Neural progenitor cell (in vitro differentiated cells): ENCODE data around the gene FAM89A. TPM values are rescaled to one million over a fixed set of nuclear protein-coding genes. Genes with fewer than 3 reads are reported as not detected.

Source experiments
- DNase-seq: peaks from one replicate; pipeline ENCODE4 v3.0.0-alpha.2; 2016; ENCODE audit warnings: low spot score
- H2AFZ ChIP-seq: fragments of 200-600 bp; sonication (generic); replicated peaks from 2 replicates; pipeline ENCODE4 v1.6.1; 2016; ENCODE audit warnings: antibody characterized with exemption
- H3F3A ChIP-seq: fragments of 200-600 bp; sonication (generic); 2 replicates; pipeline ENCODE4 v1.6.1; 2016; ENCODE audit warnings: antibody characterized with exemption, low read depth
- H3K27ac ChIP-seq: fragments of 200-600 bp; sonication (generic); 2 replicates; pipeline ENCODE4 v1.5.1; 2016; ENCODE audit warnings: mild to moderate bottlenecking
- H3K27me3 ChIP-seq: fragments of 200-600 bp; sonication (generic); 2 replicates; pipeline ENCODE4 v1.6.1; 2016; ENCODE audit warnings: mild to moderate bottlenecking, moderate library complexity
- H3K36me3 ChIP-seq: fragments of 200-600 bp; sonication (generic); 2 replicates; pipeline ENCODE4 v1.5.1; 2016
- H3K4me1 ChIP-seq: fragments of 200-600 bp; sonication (generic); 2 replicates; pipeline ENCODE4 v1.6.1; 2016; ENCODE audit warnings: mixed run types
- H3K4me2 ChIP-seq: fragments of 200-600 bp; sonication (generic); 2 replicates; pipeline ENCODE4 v1.6.1; 2016
- H3K4me3 ChIP-seq: fragments of 200-600 bp; sonication (generic); 2 replicates; pipeline ENCODE4 v1.5.1; 2016
- H3K79me2 ChIP-seq: fragments of 200-600 bp; sonication (generic); 2 replicates; pipeline ENCODE4 v1.6.1; 2016; ENCODE audit warnings: low read depth
- H3K9ac ChIP-seq: fragments of 200-600 bp; sonication (generic); 2 replicates; pipeline ENCODE4 v1.6.1; 2016
- H3K9me3 ChIP-seq: fragments of 200-600 bp; sonication (generic); 2 replicates; pipeline ENCODE4 v1.5.1; 2016; ENCODE audit warnings: low read depth
- H4K20me1 ChIP-seq: fragments of 200-600 bp; sonication (generic); 2 replicates; pipeline ENCODE4 v1.6.1; 2016; ENCODE audit warnings: low read depth
- H3K27ac Mint-ChIP-seq: 3 replicates; pipeline ENCODE4 v1.8.0; 2021; ENCODE audit warnings: mixed read lengths
- H3K27me3 Mint-ChIP-seq: 2 replicates; pipeline ENCODE4 v1.8.0; 2022; ENCODE audit warnings: low read depth, mild to moderate bottlenecking, inconsistent platforms, moderate library complexity, mixed read lengths; ENCODE audit not compliant: insufficient read depth
- H3K36me3 Mint-ChIP-seq: 3 replicates; pipeline ENCODE4 v1.8.0; 2021; ENCODE audit warnings: mixed read lengths
- H3K4me1 Mint-ChIP-seq: 3 replicates; pipeline ENCODE4 v1.8.0; 2021; ENCODE audit warnings: mixed read lengths
- H3K4me3 Mint-ChIP-seq: 3 replicates; pipeline ENCODE4 v1.8.0; 2021; ENCODE audit warnings: mild to moderate bottlenecking, moderate library complexity, mixed read lengths
- H3K9me3 Mint-ChIP-seq: 3 replicates; pipeline ENCODE4 v1.8.0; 2020; ENCODE audit warnings: mixed read lengths
- CTCF ChIP-seq: fragments of 200-600 bp; sonication (generic); IDR thresholded peaks from 2 replicates; pipeline ENCODE4 v1.5.1; 2017; ENCODE audit warnings: antibody characterized with exemption, mild to moderate bottlenecking
- EZH2 ChIP-seq: fragments of 200-600 bp; sonication (generic); IDR thresholded peaks from 2 replicates; pipeline ENCODE4 v1.6.1; 2017; ENCODE audit warnings: antibody characterized with exemption, mild to moderate bottlenecking, moderate library complexity
- EZH2phosphoT487 ChIP-seq: fragments of 200-600 bp; sonication (generic); IDR thresholded peaks from 2 replicates; pipeline ENCODE4 v1.6.1; 2017; ENCODE audit warnings: antibody characterized with exemption
- total RNA-seq: library from RNA; depleted of rRNA; stranded (reverse); fragments of >200 nt; gene quantifications from 2 replicates; pipeline ENCODE4 v1.2.3, GENCODE V29; 2015; ENCODE audit warnings: low replicate concordance

Gene FAM89A
- total RNA-seq, 1 donor from 2014 or later = 2.1 TPM

DNA sequence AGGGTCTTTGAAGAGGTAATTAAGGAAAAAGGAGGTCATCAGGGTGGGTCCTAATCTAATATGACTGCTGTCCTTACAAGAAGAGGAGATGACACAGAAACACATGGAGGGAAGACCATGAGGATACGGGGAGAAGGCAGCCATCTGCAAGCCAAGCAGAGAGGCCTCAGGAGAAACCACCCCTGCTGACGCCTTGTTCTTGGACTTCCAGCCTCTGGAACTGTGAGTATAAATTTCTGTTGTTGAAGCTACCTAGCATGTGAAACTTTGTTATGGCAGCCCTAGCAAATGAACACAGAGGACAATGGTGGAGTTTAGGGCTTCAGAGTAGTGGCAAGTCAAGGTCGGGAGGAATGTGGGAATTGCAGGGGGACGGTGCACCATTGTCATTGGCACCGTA, 36.7 kb upstream of the FAM89A start:
- H3K9me3 ChIP-seq = no peaks in the 10 kb centered on the region
- H3K27me3 ChIP-seq = peaks cover 33% of the 10 kb centered on the region
- no peaks in the 10 kb centered on the region for H3K79me2 ChIP-seq
- DNase-seq = no peak
- H2AFZ ChIP-seq = no peak overlapping the region
- no peaks in the 10 kb centered on the region for H4K20me1 ChIP-seq
- H3K9ac ChIP-seq = no peak overlapping the region
- no peaks in the 10 kb centered on the region for H3K4me1 Mint-ChIP-seq
- H3K4me2 ChIP-seq = no peak overlapping the region
- H3K9me3 Mint-ChIP-seq = peaks cover 8% of the 10 kb centered on the region
- no peaks in the 10 kb centered on the region for H3F3A ChIP-seq
- no peak overlapping the region for H3K27ac Mint-ChIP-seq
- no peaks in the 10 kb centered on the region for H3K36me3 Mint-ChIP-seq
- TF ChIP-seq CTCF (no peak), EZH2 (no peak), EZH2phosphoT487 (no peak)
- H3K4me1 ChIP-seq = no peaks in the 10 kb centered on the region
- H3K4me3 ChIP-seq = no peak overlapping the region
- no peak overlapping the region for H3K27ac ChIP-seq
- H3K4me3 Mint-ChIP-seq = no peak overlapping the region
- no peaks in the 10 kb centered on the region for H3K36me3 ChIP-seq
- peaks cover 3% of the 10 kb centered on the region for H3K27me3 Mint-ChIP-seq

GRCh38 chr1:231075497-231075896, 35.4 kb upstream of the FAM89A start:
- no peak for DNase-seq
- H3K27ac ChIP-seq = no peak overlapping the region
- no peaks in the 10 kb centered on the region for H3K79me2 ChIP-seq
- Mint-ChIP-seq H3K4me3 (no peak overlapping the region), H3K27me3 (peaks cover 3% of the 10 kb centered on the region), H3K9me3 (peaks cover 8% of the 10 kb centered on the region), H3K27ac (no peak overlapping the region), H3K4me1 (peaks cover 3% of the 10 kb centered on the region), H3K36me3 (no peaks in the 10 kb centered on the region)
- no peaks in the 10 kb centered on the region for H3K36me3 ChIP-seq
- H3K4me3 ChIP-seq = no peak overlapping the region
- H2AFZ ChIP-seq = no peak overlapping the region
- H3K4me2 ChIP-seq = no peak overlapping the region
- H4K20me1 ChIP-seq = no peaks in the 10 kb centered on the region
- H3K9me3 ChIP-seq = no peaks in the 10 kb centered on the region
- H3K27me3 ChIP-seq = peaks cover 20% of the 10 kb centered on the region
- no peaks in the 10 kb centered on the region for H3K4me1 ChIP-seq
- H3F3A ChIP-seq = no peaks in the 10 kb centered on the region
- H3K9ac ChIP-seq = no peak overlapping the region
- TF ChIP-seq EZH2 = no peak
- TF ChIP-seq EZH2phosphoT487 = no peak
- TF ChIP-seq CTCF = no peak

- H3K4me1 ChIP-seq = no peaks in the 10 kb centered on the region
- H3K79me2 ChIP-seq = no peaks in the 10 kb centered on the region
- Mint-ChIP-seq H3K4me1 (peaks cover 6% of the 10 kb centered on the region), H3K9me3 (peaks cover 6% of the 10 kb centered on the region), H3K4me3 (no peak overlapping the region), H3K27me3 (peaks cover 3% of the 10 kb centered on the region), H3K36me3 (no peaks in the 10 kb centered on the region), H3K27ac (no peak overlapping the region)
- H3K27ac ChIP-seq = no peak overlapping the region
- H3K9ac ChIP-seq = no peak overlapping the region
- no peaks in the 10 kb centered on the region for H3K9me3 ChIP-seq
- no peaks in the 10 kb centered on the region for H3F3A ChIP-seq
- TF ChIP-seq CTCF = no peak
- no peak for TF ChIP-seq EZH2
- TF ChIP-seq EZH2phosphoT487 = no peak
- H4K20me1 ChIP-seq = no peaks in the 10 kb centered on the region
- DNase-seq = no peak
- no peak overlapping the region for H3K4me2 ChIP-seq
- H3K4me3 ChIP-seq = no peak overlapping the region
- H3K36me3 ChIP-seq = no peaks in the 10 kb centered on the region
- peaks cover 18% of the 10 kb centered on the region for H3K27me3 ChIP-seq
- no peak overlapping the region for H2AFZ ChIP-seq
Measured at GRCh38 chr1:231075020-231075419, 35.0 kb upstream of the FAM89A start.
